ENCODE results near the gene ORC6.
"Not testable (repeated sequence)": the region's sequence is repeated elsewhere in the genome, so short reads cannot be mapped to it uniquely, and the experiment has no call there.

ORC6 gene

GRCh38 chr16:46689365-46690280, at the start of gene ORC6:
Gene ORC6, plus strand, starts transcription at chr16:46689659. Its CDS starts 47 bp downstream, at chr16:46689706.
- DNase-seq (ENCODE audit: low spot score): peak; percentile 97

GRCh38 chr16:46648656-46649055, 40.8 kb upstream of the ORC6 start:
- no peak for DNase-seq (ENCODE audit: low spot score)

GRCh38 chr16:46649588-46650253, 39.7 kb upstream of the ORC6 start:
- no peak for DNase-seq (ENCODE audit: low spot score)

GRCh38 chr16:46650254-46650623, 39.2 kb upstream of the ORC6 start:
- no peak for DNase-seq (ENCODE audit: low spot score)

GRCh38 chr16:46651305-46651704, 38.2 kb upstream of the ORC6 start:
- DNase-seq (ENCODE audit: low spot score): no peak

- DNase-seq (ENCODE audit: low spot score): peak; percentile 70
Measured at GRCh38 chr16:46658925-46659324, 30.5 kb upstream of the ORC6 start.

GRCh38 chr16:46662123-46662522, 27.3 kb upstream of the ORC6 start:
- DNase-seq (ENCODE audit: low spot score): no peak

- DNase-seq (ENCODE audit: low spot score): peak; percentile 68
Measured at GRCh38 chr16:46673320-46674013, 16.0 kb upstream of the ORC6 start.

GRCh38 chr16:46677943-46678342, 11.5 kb upstream of the ORC6 start:
- not testable (repeated sequence) for DNase-seq (ENCODE audit: low spot score)

- DNase-seq (ENCODE audit: low spot score): not testable (repeated sequence)
Measured at GRCh38 chr16:46681867-46682266, 7.6 kb upstream of the ORC6 start.

GRCh38 chr16:46686815-46687473, 2.5 kb upstream of the ORC6 start:
- no peak for DNase-seq (ENCODE audit: low spot score)

- no peak for DNase-seq (ENCODE audit: low spot score)
Measured at GRCh38 chr16:46687486-46687885, 2.0 kb upstream of the ORC6 start.

GRCh38 chr16:46688101-46688653, 1.3 kb upstream of the ORC6 start:
- DNase-seq (ENCODE audit: low spot score): peak; percentile 69

GRCh38 chr16:46688654-46689364, 650 bp upstream of the ORC6 start, which contains the start of gene VPS35:
Gene VPS35, minus strand, starts transcription at chr16:46689178. Its CDS starts 45 bp downstream, at chr16:46689133.
- peak; percentile 99 for DNase-seq (ENCODE audit: low spot score)

- DNase-seq (ENCODE audit: low spot score): no peak
Measured at GRCh38 chr16:46690281-46691178, 1.1 kb downstream of the ORC6 start.

- no peak for DNase-seq (ENCODE audit: low spot score)
Measured at GRCh38 chr16:46691726-46692125, 2.3 kb downstream of the ORC6 start.

GRCh38 chr16:46693598-46693997, 4.1 kb downstream of the ORC6 start:
- no peak for DNase-seq (ENCODE audit: low spot score)

GRCh38 chr16:46695937-46696336, 6.5 kb downstream of the ORC6 start:
- no peak for DNase-seq (ENCODE audit: low spot score)

- no peak for DNase-seq (ENCODE audit: low spot score)
Measured at GRCh38 chr16:46696957-46697356, 7.5 kb downstream of the ORC6 start.

GRCh38 chr16:46700048-46700447, 10.6 kb downstream of the ORC6 start:
- no peak for DNase-seq (ENCODE audit: low spot score)
